Smooth muscle cell (in vitro differentiated cells): ENCODE data around the gene CDK18. TPM values are rescaled to one million over a fixed set of nuclear protein-coding genes. Genes with fewer than 3 reads are reported as not detected.
A peak's percentile ranks its signal among the peaks of the same experiment; 100 is the strongest.

Experiments used
- DNase-seq: peaks from one replicate; lab custom pipeline; 2025; ENCODE audit not compliant: unreplicated experiment; lab: John Stamatoyannopoulos, UW
- H2AFZ ChIP-seq: fragments of 200-600 bp; sonication (generic); 2 replicates; pipeline ENCODE4 v1.6.0; 2016; ENCODE audit warnings: antibody characterized with exemption, low read depth, mild to moderate bottlenecking
- H3F3A ChIP-seq: fragments of 200-600 bp; sonication (generic); 2 replicates; pipeline ENCODE4 v1.6.0; 2017; ENCODE audit warnings: antibody characterized with exemption, low read depth
- H3K27ac ChIP-seq: fragments of 200-600 bp; sonication (generic); 2 replicates; pipeline ENCODE4 v1.5.1; 2016; ENCODE audit warnings: low read depth, mild to moderate bottlenecking
- H3K27me3 ChIP-seq: fragments of 200-600 bp; sonication (generic); 2 replicates; pipeline ENCODE4 v1.6.1; 2016; ENCODE audit warnings: low read depth, mild to moderate bottlenecking
- H3K36me3 ChIP-seq: fragments of 200-600 bp; sonication (generic); 2 replicates; pipeline ENCODE4 v1.5.1; 2016; ENCODE audit warnings: low read depth
- H3K4me1 ChIP-seq: fragments of 200-600 bp; sonication (generic); 2 replicates; pipeline ENCODE4 v1.5.1; 2016; ENCODE audit warnings: low read depth
- H3K4me2 ChIP-seq: fragments of 200-600 bp; sonication (generic); 2 replicates; pipeline ENCODE4 v1.6.0; 2016; ENCODE audit warnings: mild to moderate bottlenecking
- H3K4me3 ChIP-seq: fragments of 200-600 bp; sonication (generic); 2 replicates; pipeline ENCODE4 v1.5.1; 2016; ENCODE audit warnings: mild to moderate bottlenecking
- H3K79me2 ChIP-seq: fragments of 200-600 bp; sonication (generic); 2 replicates; pipeline ENCODE4 v1.6.0; 2016; ENCODE audit warnings: low read depth, mild to moderate bottlenecking
- H3K9ac ChIP-seq: fragments of 200-600 bp; sonication (generic); 2 replicates; pipeline ENCODE4 v1.6.0; 2016; ENCODE audit warnings: low read depth
- H3K9me3 ChIP-seq: fragments of 200-600 bp; sonication (generic); replicated peaks from 2 replicates; pipeline ENCODE4 v1.5.1; 2016; ENCODE audit warnings: low read depth
- H4K20me1 ChIP-seq: fragments of 200-600 bp; sonication (generic); 2 replicates; pipeline ENCODE4 v1.6.0; 2016; ENCODE audit warnings: low read depth
- WGBS: methylation state at CpG from one replicate; pipeline ENCODE4 v1.1.7; 2016; ENCODE audit warnings: low lambda C conversion rate; 5-methylcytosine and 5-hydroxymethylcytosine counted together
- polyA plus RNA-seq: library from polyadenylated mRNA; unstranded; fragments of >200 nt; fragmentation: Nextera tagmentation; extraction: Ambion mirVana; gene quantifications from 2 replicates; pipeline ENCODE4 v1.2.1, GENCODE V29; 2016
- total RNA-seq: library from RNA; depleted of rRNA; stranded (reverse); fragments of >200 nt; gene quantifications from 2 replicates; pipeline ENCODE4 v1.2.3, GENCODE V29; 2014
- TF ChIP-seq, protein P1 (sequence below): fragments of 200-600 bp; sonication (generic); IDR thresholded peaks from 2 replicates; pipeline ENCODE4 v1.5.1; 2017; ENCODE audit warnings: borderline replicate concordance, mild to moderate bottlenecking, antibody characterized with exemption; ENCODE audit not compliant: insufficient read depth, poor library complexity, severe bottlenecking

CDK18 gene
- total and polyA plus RNA-seq, 2 experiments from 2014 or later, result 6.1 TPM

DNA sequence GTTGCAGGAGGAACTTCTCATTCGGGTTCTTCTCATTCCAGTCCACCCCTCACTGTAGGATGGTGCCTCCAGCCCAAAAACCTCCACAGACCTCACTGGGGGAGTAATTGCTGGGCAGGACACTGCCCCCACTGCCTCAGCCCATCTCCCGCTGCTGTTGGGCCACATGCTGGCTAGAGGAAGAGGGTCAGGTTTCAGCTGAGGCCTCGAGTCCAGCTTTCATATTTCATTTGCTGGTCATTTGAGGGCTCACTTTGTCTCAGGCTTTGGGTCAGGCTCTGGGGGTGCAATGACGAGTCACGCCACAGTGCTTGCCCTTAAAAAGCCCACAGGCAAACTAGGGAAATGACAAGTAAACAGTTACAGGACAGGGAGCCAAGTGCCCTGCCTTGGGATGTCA lies 9.3 kb downstream of the CDK18 start:
- TF ChIP-seq, protein P1, sequence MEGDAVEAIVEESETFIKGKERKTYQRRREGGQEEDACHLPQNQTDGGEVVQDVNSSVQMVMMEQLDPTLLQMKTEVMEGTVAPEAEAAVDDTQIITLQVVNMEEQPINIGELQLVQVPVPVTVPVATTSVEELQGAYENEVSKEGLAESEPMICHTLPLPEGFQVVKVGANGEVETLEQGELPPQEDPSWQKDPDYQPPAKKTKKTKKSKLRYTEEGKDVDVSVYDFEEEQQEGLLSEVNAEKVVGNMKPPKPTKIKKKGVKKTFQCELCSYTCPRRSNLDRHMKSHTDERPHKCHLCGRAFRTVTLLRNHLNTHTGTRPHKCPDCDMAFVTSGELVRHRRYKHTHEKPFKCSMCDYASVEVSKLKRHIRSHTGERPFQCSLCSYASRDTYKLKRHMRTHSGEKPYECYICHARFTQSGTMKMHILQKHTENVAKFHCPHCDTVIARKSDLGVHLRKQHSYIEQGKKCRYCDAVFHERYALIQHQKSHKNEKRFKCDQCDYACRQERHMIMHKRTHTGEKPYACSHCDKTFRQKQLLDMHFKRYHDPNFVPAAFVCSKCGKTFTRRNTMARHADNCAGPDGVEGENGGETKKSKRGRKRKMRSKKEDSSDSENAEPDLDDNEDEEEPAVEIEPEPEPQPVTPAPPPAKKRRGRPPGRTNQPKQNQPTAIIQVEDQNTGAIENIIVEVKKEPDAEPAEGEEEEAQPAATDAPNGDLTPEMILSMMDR, result no peak
- Histone ChIP-seq H3K36me3 (no peaks in the 10 kb centered on the region), H3K9ac (no peak overlapping the region), H4K20me1 (peaks cover 32% of the 10 kb centered on the region), H3K27ac (no peak overlapping the region), H3K4me1 (peaks cover 6% of the 10 kb centered on the region), H2AFZ (no peak overlapping the region), H3K27me3 (no peaks in the 10 kb centered on the region), H3K79me2 (no peaks in the 10 kb centered on the region), H3F3A (no peaks in the 10 kb centered on the region), H3K4me3 (no peak overlapping the region), H3K4me2 (no peak overlapping the region), H3K9me3 (no peaks in the 10 kb centered on the region)
- no peak for DNase-seq
- 83% methylated on average over 5 of the region's 5 CpGs for WGBS

DNA sequence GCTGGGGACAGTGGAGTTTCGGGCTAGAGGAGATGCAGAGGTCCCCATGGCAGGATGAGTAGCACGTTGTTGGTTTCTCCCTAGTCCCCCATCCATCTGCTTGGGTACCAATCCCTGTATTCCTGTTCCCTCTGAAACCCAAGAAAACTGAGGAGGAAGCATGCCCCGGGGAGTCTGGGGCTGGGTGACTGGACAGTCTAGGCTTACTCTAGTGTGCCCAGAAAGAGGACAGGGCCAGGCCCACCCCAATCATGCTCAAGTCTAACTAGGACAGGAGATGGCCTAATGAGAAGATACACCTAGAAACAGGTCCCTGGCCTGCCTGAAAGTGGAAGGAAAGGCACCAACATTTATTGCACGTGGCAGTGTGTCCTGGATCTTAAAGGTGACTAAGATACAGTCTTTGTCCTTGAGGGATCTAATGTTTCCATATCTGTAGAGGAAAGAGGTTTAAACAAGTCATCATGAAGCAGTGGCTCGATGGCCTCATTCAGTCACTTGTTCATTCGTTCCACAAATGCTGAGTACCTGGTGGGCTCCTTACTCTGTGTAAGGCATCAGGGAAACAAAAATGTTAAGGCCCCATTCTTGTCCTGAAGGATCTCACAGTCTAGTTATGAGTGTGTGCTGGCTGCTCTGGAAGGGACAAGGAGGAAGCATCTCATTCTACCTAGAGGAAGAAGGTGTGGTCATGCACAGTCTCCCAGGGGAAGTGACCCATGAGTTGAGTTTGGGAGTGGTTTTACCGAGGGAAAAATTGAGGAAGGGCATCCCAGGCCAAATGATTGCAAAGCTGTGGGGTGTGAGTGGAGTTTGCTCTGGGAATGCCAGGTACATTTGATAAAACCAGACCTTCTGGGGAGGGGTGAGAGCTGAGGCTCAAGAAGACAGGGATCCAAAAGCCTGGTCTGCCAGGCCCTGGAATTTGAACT lies 10.0 kb downstream of the CDK18 start:
- H3K36me3 ChIP-seq, result no peaks in the 10 kb centered on the region
- peaks cover 34% of the 10 kb centered on the region for H4K20me1 ChIP-seq
- no peak overlapping the region for H2AFZ ChIP-seq
- H3K4me3 ChIP-seq, result no peak overlapping the region
- H3K9ac ChIP-seq, result no peak overlapping the region
- no peak for DNase-seq
- TF ChIP-seq, protein P1, result no peak
- peaks cover 6% of the 10 kb centered on the region for H3K4me1 ChIP-seq
- no peaks in the 10 kb centered on the region for H3K9me3 ChIP-seq
- H3K4me2 ChIP-seq, result no peak overlapping the region
- H3K27ac ChIP-seq, result no peak overlapping the region
- no peaks in the 10 kb centered on the region for H3F3A ChIP-seq
- H3K79me2 ChIP-seq, result no peaks in the 10 kb centered on the region
- H3K27me3 ChIP-seq, result no peaks in the 10 kb centered on the region
- WGBS, result 91% methylated on average over 7 of the region's 7 CpGs

DNA sequence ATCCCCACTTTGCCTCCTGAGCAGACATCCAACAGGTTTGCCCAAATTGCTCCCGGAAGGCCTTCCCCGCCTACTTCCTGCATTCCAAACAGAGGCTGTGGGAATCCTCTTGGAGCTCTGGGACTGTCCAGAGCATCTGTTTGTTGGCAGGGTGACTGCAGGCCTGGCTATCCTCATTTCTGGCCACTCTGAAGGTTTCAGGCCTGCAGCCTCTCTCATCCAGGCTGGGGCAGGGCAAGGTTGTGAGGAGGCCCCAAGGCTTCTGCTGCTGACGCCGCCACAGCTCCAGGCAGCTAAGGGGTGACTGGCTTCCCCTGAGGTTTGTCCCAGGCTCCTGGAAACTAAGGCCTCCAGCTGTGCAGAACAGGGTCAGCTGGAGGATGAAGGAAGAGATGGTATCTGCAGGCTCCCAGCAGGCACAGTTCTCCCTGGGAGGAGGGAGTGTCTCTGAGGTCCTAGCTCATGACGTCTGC lies 11.3 kb downstream of the CDK18 start:
- H3K79me2 ChIP-seq, result no peaks in the 10 kb centered on the region
- no peak overlapping the region for H3K27ac ChIP-seq
- H3F3A ChIP-seq, result no peaks in the 10 kb centered on the region
- TF ChIP-seq, protein P1, result no peak
- H4K20me1 ChIP-seq, result peaks cover 43% of the 10 kb centered on the region
- no peaks in the 10 kb centered on the region for H3K9me3 ChIP-seq
- H2AFZ ChIP-seq, result no peak overlapping the region
- peaks cover 6% of the 10 kb centered on the region for H3K4me1 ChIP-seq
- no peak overlapping the region for H3K4me2 ChIP-seq
- H3K9ac ChIP-seq, result no peak overlapping the region
- H3K36me3 ChIP-seq, result no peaks in the 10 kb centered on the region
- 11% methylated on average over 5 of the region's 5 CpGs for WGBS
- peak; percentile 13 for DNase-seq
- H3K27me3 ChIP-seq, result no peaks in the 10 kb centered on the region
- H3K4me3 ChIP-seq, result no peak overlapping the region
